CD14-positive monocyte (primary cell): ENCODE measurements around the gene FAM13A. TPM values are rescaled to one million over a fixed set of nuclear protein-coding genes. Genes with fewer than 3 reads are reported as not detected.
A peak's percentile ranks its signal among the peaks of the same experiment; 100 is the strongest.

Experiments
- DNase-seq, 3 donors: peaks; one replicate each; pipeline ENCODE4 v3.0.0-alpha.2; 2011 to 2022
- H2AFZ ChIP-seq: 2 replicates; pipeline ENCODE4 v1.6.0; 2012; ENCODE audit warnings: mild to moderate bottlenecking, low read depth, low read length, inconsistent platforms; ENCODE audit not compliant: insufficient read depth, poor library complexity, severe bottlenecking
- H3K27ac ChIP-seq, 2 donors: 1 replicate in 1 of 2; 2 replicates in 1 of 2; pipeline ENCODE4 v1.5.1; 2012 to 2013; ENCODE audit warnings: low read length in 2 of 2, control low read depth in 1 of 2, inconsistent platforms in 1 of 2, low read depth in 1 of 2, mild to moderate bottlenecking in 1 of 2
- H3K27me3 ChIP-seq, 2 donors: one replicate each; pipeline versions ENCODE4 v1.6.0 to v1.6.1; 2011 to 2013; ENCODE audit warnings: low read length in 2 of 2; ENCODE audit not compliant: control insufficient read depth in 2 of 2, insufficient read depth in 2 of 2
- H3K36me3 ChIP-seq, 2 donors: replicated peaks in 1 of 2; 1 replicate in 1 of 2; 2 replicates in 1 of 2; pipeline versions ENCODE4 v1.5.1 to v1.6.1; 2012 to 2013; ENCODE audit warnings: low read length in 2 of 2, control low read depth in 1 of 2, inconsistent platforms in 1 of 2, mild to moderate bottlenecking in 1 of 2; ENCODE audit not compliant: insufficient read depth in 2 of 2, control insufficient read depth in 1 of 2
- H3K4me1 ChIP-seq, 2 donors: 1 replicate in 1 of 2; 2 replicates in 1 of 2; pipeline versions ENCODE4 v1.5.1 to v1.6.1; 2012 to 2013; ENCODE audit warnings: low read length in 2 of 2, control low read depth in 1 of 2, inconsistent platforms in 1 of 2, mild to moderate bottlenecking in 1 of 2, moderate library complexity in 1 of 2; ENCODE audit not compliant: insufficient read depth in 2 of 2, control insufficient read depth in 1 of 2
- H3K4me2 ChIP-seq: replicated peaks from 2 replicates; pipeline ENCODE3; 2012; ENCODE audit warnings: low read length, moderate library complexity, mild to moderate bottlenecking; ENCODE audit not compliant: poor library complexity, severe bottlenecking; ENCODE audit errors: extremely low read depth
- H3K4me3 ChIP-seq, 3 experiments: fragments of 200-600 bp in 1 of 3; sonication (generic) in 1 of 3; replicated peaks in 1 of 3; 1 replicate in 2 of 3; 2 replicates in 1 of 3; pipeline ENCODE4 v1.5.1; 2011 to 2013; ENCODE audit warnings: low read length in 3 of 3, mild to moderate bottlenecking in 3 of 3, control low read depth in 2 of 3, low read depth in 2 of 3, inconsistent platforms in 1 of 3, moderate library complexity in 1 of 3
- H3K79me2 ChIP-seq: 2 replicates; pipeline ENCODE4 v1.6.0; 2012; ENCODE audit warnings: mild to moderate bottlenecking, control low read depth, inconsistent platforms, low read length, moderate library complexity; ENCODE audit not compliant: insufficient read depth
- H3K9ac ChIP-seq: 2 replicates; pipeline ENCODE4 v1.6.0; 2017; ENCODE audit warnings: low read length, mild to moderate bottlenecking; ENCODE audit not compliant: insufficient read depth, poor library complexity, severe bottlenecking
- H3K9me3 ChIP-seq, 2 donors: replicated peaks in 1 of 2; 1 replicate in 1 of 2; 2 replicates in 1 of 2; pipeline versions ENCODE4 v1.5.1 to v1.6.1; 2012 to 2013; ENCODE audit warnings: low read length in 2 of 2, control low read depth in 1 of 2; ENCODE audit not compliant: control insufficient read depth in 1 of 2, insufficient read depth in 1 of 2
- H4K20me1 ChIP-seq: 2 replicates; pipeline ENCODE4 v1.6.0; 2012; ENCODE audit warnings: mild to moderate bottlenecking, low read length, control low read depth, moderate library complexity; ENCODE audit not compliant: insufficient read depth
- H3K27ac Mint-ChIP-seq, 7 donors: one replicate each; pipeline ENCODE4 v1.8.0; 2020; ENCODE audit warnings: mild to moderate bottlenecking in 7 of 7, mixed read lengths in 7 of 7, moderate library complexity in 6 of 7, inconsistent platforms in 2 of 7
- H3K27me3 Mint-ChIP-seq, 3 donors: one replicate each; pipeline ENCODE4 v1.8.0; 2021 to 2022; ENCODE audit warnings: low read depth in 3 of 3, mild to moderate bottlenecking in 3 of 3, mixed read lengths in 3 of 3, moderate library complexity in 3 of 3, inconsistent platforms in 1 of 3
- H3K36me3 Mint-ChIP-seq, 2 donors: one replicate each; pipeline ENCODE4 v1.8.0; 2020; ENCODE audit warnings: mixed read lengths in 2 of 2, inconsistent platforms in 1 of 2, mild to moderate bottlenecking in 1 of 2
- H3K4me1 Mint-ChIP-seq: one replicate; pipeline ENCODE4 v1.8.0; 2020; ENCODE audit warnings: mild to moderate bottlenecking, mixed read lengths
- H3K4me3 Mint-ChIP-seq, 2 donors: one replicate each; pipeline ENCODE4 v1.8.0; 2020; ENCODE audit warnings: mild to moderate bottlenecking in 2 of 2, mixed read lengths in 2 of 2, moderate library complexity in 1 of 2
- H3K9me3 Mint-ChIP-seq, 7 donors: one replicate each; pipeline ENCODE4 v1.8.0; 2020 to 2022; ENCODE audit warnings: mixed read lengths in 7 of 7, mild to moderate bottlenecking in 6 of 7, moderate library complexity in 6 of 7, inconsistent platforms in 2 of 7
- WGBS: methylation state at CpG from one replicate; pipeline ENCODE4 v1.1.5; 2013; ENCODE audit warnings: missing lambda C conversion rate; ENCODE audit not compliant: insufficient coverage; 5-methylcytosine and 5-hydroxymethylcytosine counted together
- intact Hi-C, 2 donors: fragments of 100-400 bp; cut with micrococcal nuclease; formaldehyde crosslinking; loops; one replicate each; pipeline versions ENCODE4 v1.15.0 to v1.15.1; 2023
- polyA plus RNA-seq, 3 donors: library from polyadenylated mRNA; depleted of rRNA in 1 of 3; unstranded in 2 of 3; stranded (reverse) in 1 of 3; fragments of 300-500 nt in 2 of 3; fragments of >200 nt in 1 of 3; fragmentation: Illumina TruSeq in 2 of 3; gene quantifications; 1 replicate in 2 of 3; 2 replicates in 1 of 3; pipeline ENCODE4 v1.2.3, GENCODE V29; 2012 to 2021
- TF ChIP-seq, protein P1 (sequence below): fragments of 200-600 bp; IDR thresholded peaks from one replicate; pipeline ENCODE4 v1.8.0; 2022; ENCODE audit warnings: antibody characterized with exemption, mild to moderate bottlenecking

FAM13A gene
- polyA plus RNA-seq, 3 donors: 5.3 to 20.0 (median 6.5) TPM

DNA sequence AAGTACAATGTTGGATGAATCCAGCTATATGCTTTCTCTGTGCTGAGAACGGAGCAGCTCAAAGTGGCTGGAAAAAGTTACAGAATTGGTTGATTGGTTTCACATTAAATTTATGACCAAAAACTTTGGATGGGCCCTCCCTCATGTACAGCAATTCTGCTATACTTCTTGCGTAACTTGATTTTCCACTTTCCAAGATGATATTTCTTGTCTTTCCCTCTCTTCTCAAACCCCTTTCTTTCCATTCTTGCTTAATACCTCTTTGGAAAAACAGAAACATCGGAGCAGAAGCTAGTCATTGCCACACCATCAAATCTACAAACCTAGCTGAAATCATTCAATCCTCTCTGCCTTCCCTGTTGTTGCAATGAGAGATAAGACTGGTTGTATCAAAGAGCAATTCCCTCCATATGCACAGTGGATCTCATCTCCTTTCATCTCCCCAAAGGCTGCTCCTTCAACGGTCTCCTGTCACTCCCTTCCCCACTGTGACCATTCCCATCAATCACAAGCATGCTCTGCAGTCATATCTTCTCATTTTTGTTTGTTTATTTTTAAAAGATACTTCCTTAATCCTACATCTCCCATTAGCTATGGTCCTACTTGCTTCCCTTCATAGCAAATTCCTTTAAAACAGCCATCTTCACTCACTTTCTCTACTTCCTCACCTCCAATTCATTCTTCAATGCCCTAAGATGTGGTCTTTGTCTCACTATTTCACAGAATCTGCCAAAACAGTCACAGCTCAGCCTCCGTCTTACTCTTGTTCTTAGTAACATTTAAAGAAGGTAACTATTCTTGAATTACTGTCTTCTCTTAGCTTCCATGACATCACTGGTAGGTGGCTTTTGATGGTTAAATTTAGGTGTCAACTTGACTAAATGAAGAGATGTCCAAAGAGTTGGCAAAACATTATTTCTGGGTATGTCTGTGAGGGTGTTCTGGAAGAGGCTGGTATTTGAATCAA, 145.5 kb downstream of the FAM13A start:
- H3K4me3 Mint-ChIP-seq: no peak overlapping the region
- H3K27me3 ChIP-seq: no peaks in the 10 kb centered on the region

DNA sequence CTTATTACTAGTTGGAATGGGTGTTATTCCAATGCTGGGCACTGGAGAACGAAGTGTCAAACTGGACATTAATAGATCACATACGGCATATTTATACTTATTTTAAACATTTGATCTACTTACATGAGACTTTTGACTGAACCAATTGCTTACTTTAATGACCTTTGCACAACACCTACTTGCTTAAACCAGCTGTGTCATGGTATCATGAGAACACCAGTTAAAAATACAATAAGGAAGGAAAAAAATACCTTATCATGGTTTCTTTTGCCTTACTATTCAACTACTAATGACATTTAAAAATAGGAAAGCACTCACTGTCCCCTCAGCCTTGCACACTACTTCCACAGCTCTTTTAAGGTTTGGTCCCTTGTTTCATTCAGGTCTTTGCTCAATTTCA, 146.9 kb downstream of the FAM13A start:
- H3K9ac ChIP-seq: no peak overlapping the region
- H3K36me3 ChIP-seq: no peaks in the 10 kb centered on the region
- Mint-ChIP-seq H3K27me3 (no peaks in the 10 kb centered on the region), H3K27ac (peak overlapping the region in 3 of 7 donors; percentile 17 to 77 (median 44)), H3K9me3 (no peaks in the 10 kb centered on the region), H3K4me1 (peaks cover 12% of the 10 kb centered on the region), H3K36me3 (no peaks in the 10 kb centered on the region), H3K4me3 (peak overlapping the region in 1 of 2 donors; percentile 48)
- no peak overlapping the region for H3K27ac ChIP-seq
- H3K4me1 ChIP-seq: peaks cover 8 to 12% of the 10 kb centered on the region in 2 donors
- no CpG with 5 or more reads among the region's 2 CpGs for whole genome bisulfite sequencing
- no peak overlapping the region for H3K4me3 ChIP-seq
- H3K9me3 ChIP-seq: peaks cover 3 to 11% of the 10 kb centered on the region in 2 donors
- intact Hi-C loops: no loop called here
- H3K4me2 ChIP-seq: no peak overlapping the region
- DNase-seq: no peak
- H3K27me3 ChIP-seq: no peaks in the 10 kb centered on the region
- H4K20me1 ChIP-seq: no peaks in the 10 kb centered on the region
- TF ChIP-seq, protein P1, sequence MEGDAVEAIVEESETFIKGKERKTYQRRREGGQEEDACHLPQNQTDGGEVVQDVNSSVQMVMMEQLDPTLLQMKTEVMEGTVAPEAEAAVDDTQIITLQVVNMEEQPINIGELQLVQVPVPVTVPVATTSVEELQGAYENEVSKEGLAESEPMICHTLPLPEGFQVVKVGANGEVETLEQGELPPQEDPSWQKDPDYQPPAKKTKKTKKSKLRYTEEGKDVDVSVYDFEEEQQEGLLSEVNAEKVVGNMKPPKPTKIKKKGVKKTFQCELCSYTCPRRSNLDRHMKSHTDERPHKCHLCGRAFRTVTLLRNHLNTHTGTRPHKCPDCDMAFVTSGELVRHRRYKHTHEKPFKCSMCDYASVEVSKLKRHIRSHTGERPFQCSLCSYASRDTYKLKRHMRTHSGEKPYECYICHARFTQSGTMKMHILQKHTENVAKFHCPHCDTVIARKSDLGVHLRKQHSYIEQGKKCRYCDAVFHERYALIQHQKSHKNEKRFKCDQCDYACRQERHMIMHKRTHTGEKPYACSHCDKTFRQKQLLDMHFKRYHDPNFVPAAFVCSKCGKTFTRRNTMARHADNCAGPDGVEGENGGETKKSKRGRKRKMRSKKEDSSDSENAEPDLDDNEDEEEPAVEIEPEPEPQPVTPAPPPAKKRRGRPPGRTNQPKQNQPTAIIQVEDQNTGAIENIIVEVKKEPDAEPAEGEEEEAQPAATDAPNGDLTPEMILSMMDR: no peak
- no peak overlapping the region for H2AFZ ChIP-seq
- H3K79me2 ChIP-seq: no peaks in the 10 kb centered on the region

More for the DNA sequence above, 145.5 kb downstream of the FAM13A start:
- H3K27me3 Mint-ChIP-seq: no peaks in the 10 kb centered on the region
- TF ChIP-seq, protein P1: no peak
- Histone ChIP-seq H3K79me2 (no peaks in the 10 kb centered on the region), H3K36me3 (no peaks in the 10 kb centered on the region), H3K4me2 (no peak overlapping the region), H3K4me1 (peaks cover 8 to 12% of the 10 kb centered on the region in 2 donors), H3K9ac (no peak overlapping the region), H3K9me3 (peaks cover 3 to 11% of the 10 kb centered on the region in 2 donors), H3K4me3 (no peak overlapping the region), H2AFZ (no peak overlapping the region), H4K20me1 (no peaks in the 10 kb centered on the region), H3K27ac (no peak overlapping the region)
- H3K36me3 Mint-ChIP-seq: no peaks in the 10 kb centered on the region
- no peaks in the 10 kb centered on the region for H3K9me3 Mint-ChIP-seq
- intact Hi-C loops: no loop called here
- WGBS: 67% methylated on average over 1 of the region's 5 CpGs
- peaks cover 12% of the 10 kb centered on the region for H3K4me1 Mint-ChIP-seq
- H3K27ac Mint-ChIP-seq: no peak overlapping the region
- no peak for DNase-seq
